Upper lobe of right lung (tissue), 1 donor: ENCODE measurements around the gene OLFML2A. TPM values are rescaled to one million over a fixed set of nuclear protein-coding genes. Genes with fewer than 3 reads are reported as not detected.

Source experiments
- ATAC-seq: fragments of 200-7000 bp; cut with Tn5 transposase; one replicate; pipeline ENCODE4 v1.9.1; 2020; ENCODE audit warnings: mild to moderate bottlenecking, moderate library complexity
- DNase-seq: peaks from one replicate; pipeline ENCODE4 v3.0.0-alpha.2; 2020
- H3K27ac ChIP-seq: fragments of 200-600 bp; one replicate; pipeline ENCODE4 v1.8.0; 2022
- H3K27me3 ChIP-seq: fragments of 200-600 bp; one replicate; pipeline ENCODE4 v1.8.0; 2022; ENCODE audit warnings: mild to moderate bottlenecking
- H3K36me3 ChIP-seq: fragments of 200-600 bp; one replicate; pipeline ENCODE4 v1.8.0; 2022
- H3K4me1 ChIP-seq: fragments of 200-600 bp; one replicate; pipeline ENCODE4 v1.8.0; 2022
- H3K4me3 ChIP-seq: fragments of 200-600 bp; one replicate; pipeline ENCODE4 v1.8.0; 2022; ENCODE audit warnings: mild to moderate bottlenecking
- H3K9me3 ChIP-seq: fragments of 200-600 bp; one replicate; pipeline ENCODE4 v1.8.0; 2022
- intact Hi-C: fragments of 100-400 bp; cut with DNase I; formaldehyde crosslinking; loops from one replicate; pipeline ENCODE4 v1.11.0; 2022
- total RNA-seq: library from RNA; stranded (reverse); fragmentation: NEBNext Ultra II Directional; extraction: Animal tissue kit (Norgen Biotek cat#: 25700); gene quantifications from one replicate; pipeline ENCODE4 v1.2.1, GENCODE V29; 2021
- TF ChIP-seq, protein P1 (sequence below): fragments of 200-600 bp; IDR thresholded peaks from one replicate; pipeline ENCODE4 v1.8.0; 2022; ENCODE audit warnings: antibody characterized with exemption
- donor health status: DM: no; HTN: yes; CAD: no; lungs with severe emphysema.

Gene OLFML2A
- total RNA-seq, 1 donor from 2014 or later: 39.5 TPM

DNA sequence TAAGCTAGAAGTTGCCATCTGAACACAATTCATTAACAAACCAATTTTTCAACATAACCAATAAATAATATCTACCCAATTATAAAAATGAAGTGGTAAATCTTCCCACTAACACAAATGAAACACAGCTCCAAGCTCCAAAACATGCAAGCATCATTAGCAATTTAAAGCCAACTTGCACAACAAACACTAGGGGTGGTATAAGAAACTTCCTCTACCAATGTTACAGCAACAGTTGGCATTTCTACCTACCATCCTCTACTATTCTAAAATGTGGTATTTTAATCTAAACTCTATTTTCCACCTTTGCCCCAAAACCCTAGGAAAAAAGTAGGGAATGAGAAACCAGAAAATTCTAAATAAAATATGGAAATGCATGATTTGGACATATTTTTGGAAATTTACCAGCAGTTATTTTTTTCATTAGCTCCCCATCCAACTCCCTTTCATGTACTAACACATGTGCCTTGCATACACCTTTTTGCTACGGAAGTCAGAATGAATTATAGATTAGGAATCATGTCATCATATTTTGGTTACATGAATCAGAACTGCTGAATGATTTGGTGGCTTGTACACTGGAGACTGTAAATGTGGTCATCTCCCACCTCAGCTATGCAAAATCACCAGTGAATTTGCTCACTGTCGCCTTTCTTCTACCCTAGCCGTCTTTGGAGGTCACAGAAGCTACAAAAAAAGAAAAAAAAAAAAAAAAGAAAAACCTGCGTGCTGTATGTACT, 9.9 kb upstream of the OLFML2A start:
- TF ChIP-seq, protein P1, sequence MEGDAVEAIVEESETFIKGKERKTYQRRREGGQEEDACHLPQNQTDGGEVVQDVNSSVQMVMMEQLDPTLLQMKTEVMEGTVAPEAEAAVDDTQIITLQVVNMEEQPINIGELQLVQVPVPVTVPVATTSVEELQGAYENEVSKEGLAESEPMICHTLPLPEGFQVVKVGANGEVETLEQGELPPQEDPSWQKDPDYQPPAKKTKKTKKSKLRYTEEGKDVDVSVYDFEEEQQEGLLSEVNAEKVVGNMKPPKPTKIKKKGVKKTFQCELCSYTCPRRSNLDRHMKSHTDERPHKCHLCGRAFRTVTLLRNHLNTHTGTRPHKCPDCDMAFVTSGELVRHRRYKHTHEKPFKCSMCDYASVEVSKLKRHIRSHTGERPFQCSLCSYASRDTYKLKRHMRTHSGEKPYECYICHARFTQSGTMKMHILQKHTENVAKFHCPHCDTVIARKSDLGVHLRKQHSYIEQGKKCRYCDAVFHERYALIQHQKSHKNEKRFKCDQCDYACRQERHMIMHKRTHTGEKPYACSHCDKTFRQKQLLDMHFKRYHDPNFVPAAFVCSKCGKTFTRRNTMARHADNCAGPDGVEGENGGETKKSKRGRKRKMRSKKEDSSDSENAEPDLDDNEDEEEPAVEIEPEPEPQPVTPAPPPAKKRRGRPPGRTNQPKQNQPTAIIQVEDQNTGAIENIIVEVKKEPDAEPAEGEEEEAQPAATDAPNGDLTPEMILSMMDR: peak; percentile 7
- H3K9me3 ChIP-seq: no peaks in the 10 kb centered on the region
- DNase-seq (no peak), ATAC-seq (no peak)
- H3K4me3 ChIP-seq: no peak overlapping the region
- peaks cover 58% of the 10 kb centered on the region for H3K27me3 ChIP-seq
- peaks cover 5% of the 10 kb centered on the region for H3K4me1 ChIP-seq
- no peak overlapping the region for H3K27ac ChIP-seq
- intact Hi-C loops: no loop called here
- H3K36me3 ChIP-seq: no peaks in the 10 kb centered on the region

- Histone ChIP-seq H3K9me3 (no peaks in the 10 kb centered on the region), H3K27me3 (peaks cover 55% of the 10 kb centered on the region), H3K27ac (no peak overlapping the region), H3K4me1 (peaks cover 5% of the 10 kb centered on the region), H3K36me3 (no peaks in the 10 kb centered on the region), H3K4me3 (no peak overlapping the region)
- TF ChIP-seq, protein P1: no peak
- no peak for ATAC-seq
- DNase-seq: no peak
- intact Hi-C loops: no loop called here
Measured at GRCh38 chr9:124767821-124768220, 9.1 kb upstream of the OLFML2A start.

DNA sequence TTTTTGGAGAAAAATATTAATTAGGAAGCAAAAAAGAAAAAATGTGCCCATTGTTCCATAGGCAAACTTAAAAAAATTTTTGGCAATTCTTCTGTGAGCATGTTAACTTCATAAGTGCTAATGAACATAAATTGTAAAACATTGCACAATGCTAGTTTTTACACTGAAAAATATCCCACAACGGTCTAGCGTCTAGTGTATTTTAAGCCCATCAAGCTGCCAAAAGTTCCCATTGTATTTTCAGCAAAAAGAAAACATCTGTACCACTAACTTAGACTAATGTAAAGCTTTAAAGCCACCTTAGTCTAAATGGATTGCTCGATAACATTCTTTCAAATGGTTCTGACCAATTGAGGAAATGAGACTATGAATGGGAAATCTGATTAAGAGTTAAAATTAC, 8.6 kb upstream of the OLFML2A start:
- no peak overlapping the region for H3K27ac ChIP-seq
- H3K36me3 ChIP-seq: no peaks in the 10 kb centered on the region
- ATAC-seq: no peak
- no peaks in the 10 kb centered on the region for H3K9me3 ChIP-seq
- H3K4me1 ChIP-seq: peaks cover 5% of the 10 kb centered on the region
- DNase-seq: no peak
- H3K27me3 ChIP-seq: peaks cover 50% of the 10 kb centered on the region
- intact Hi-C loops: no loop called here
- TF ChIP-seq, protein P1: no peak
- H3K4me3 ChIP-seq: no peak overlapping the region

DNA sequence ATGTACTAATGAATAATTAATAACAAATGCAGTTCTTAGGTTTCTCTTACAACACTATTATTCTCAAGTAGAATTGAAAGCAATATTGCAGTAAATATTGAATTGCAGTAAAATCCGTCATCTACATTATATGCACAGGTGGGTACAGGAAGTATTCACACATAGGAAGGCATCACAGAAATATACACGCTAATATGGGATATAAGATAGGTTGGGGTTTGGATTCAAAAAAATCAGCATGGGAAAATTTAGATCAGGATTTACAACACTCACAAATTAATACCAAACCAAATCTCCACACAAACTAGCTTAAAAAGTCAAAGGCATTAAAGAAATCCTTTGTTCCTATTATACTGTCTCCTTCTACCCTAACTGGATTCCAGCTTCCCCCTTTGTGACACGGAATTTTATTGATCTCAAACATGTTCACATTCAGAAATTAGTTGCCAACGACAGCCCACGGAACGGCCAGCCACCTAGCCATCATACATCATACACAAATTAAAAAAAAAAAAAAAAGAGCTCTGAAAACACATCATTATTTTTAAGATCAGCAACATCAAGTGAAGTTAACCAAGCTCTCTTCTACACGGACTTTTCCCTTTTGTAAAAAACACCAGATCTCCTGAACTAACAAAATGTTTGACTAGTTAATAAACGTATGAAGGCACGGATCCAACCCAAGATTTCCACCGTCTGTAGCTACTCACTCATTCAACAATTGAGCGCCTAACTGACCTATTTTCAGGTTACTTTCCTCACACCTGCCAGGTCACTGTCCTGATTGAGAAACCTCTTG, 8.0 kb upstream of the OLFML2A start:
- Histone ChIP-seq H3K4me3 (peak overlapping the region; percentile 84), H3K27me3 (peaks cover 48% of the 10 kb centered on the region), H3K4me1 (peaks cover 5% of the 10 kb centered on the region), H3K36me3 (no peaks in the 10 kb centered on the region), H3K9me3 (no peaks in the 10 kb centered on the region), H3K27ac (no peak overlapping the region)
- ATAC-seq (no peak), DNase-seq (no peak)
- TF ChIP-seq, protein P1: no peak
- intact Hi-C loops: no loop called here

DNA sequence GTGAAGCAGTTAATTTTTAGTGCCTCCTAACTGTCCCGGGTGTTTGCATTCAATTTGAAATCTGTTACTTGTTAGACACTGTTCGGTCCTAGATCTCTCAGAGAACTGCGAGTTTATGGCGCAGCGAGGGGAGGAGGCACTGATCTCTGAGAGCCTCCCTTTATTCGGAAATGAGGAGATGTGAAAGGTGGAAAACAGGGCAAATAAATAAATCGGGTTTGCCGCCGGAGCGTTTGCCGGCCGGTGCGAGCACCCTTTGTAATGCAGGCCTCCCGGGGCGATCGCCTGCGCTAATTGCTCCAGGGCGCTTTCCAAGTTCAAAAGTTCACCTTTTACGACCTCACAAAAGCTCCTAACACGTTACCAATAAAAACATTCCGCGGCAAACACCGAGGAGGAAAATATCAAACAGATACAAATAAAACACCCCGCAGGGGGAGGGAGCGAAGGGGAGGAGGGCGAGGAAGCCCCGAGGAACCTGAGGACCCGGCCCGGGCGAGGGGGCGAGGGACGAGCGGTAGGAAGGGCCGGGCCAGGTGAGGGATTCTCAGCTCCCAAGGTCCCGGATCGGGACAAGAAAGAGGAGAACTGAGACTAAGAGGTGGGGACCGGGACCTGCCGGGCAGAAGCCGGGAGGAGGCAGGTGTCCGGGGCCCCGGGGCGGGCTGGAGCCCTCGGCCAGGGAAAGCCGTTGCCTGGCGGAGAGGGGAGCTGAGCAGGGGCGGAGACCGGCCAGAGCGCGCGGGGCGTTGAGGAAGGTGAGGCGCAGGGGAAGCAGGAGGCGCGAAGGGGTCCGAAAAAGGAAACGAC, 7.2 kb upstream of the OLFML2A start:
- H3K4me3 ChIP-seq: peak overlapping the region; percentile 84
- no peaks in the 10 kb centered on the region for H3K36me3 ChIP-seq
- H3K27me3 ChIP-seq: peaks cover 48% of the 10 kb centered on the region
- TF ChIP-seq, protein P1: no peak
- H3K27ac ChIP-seq: peak overlapping the region; percentile 43
- H3K4me1 ChIP-seq: peaks cover 5% of the 10 kb centered on the region
- ATAC-seq (peak; percentile 5), DNase-seq (peak; percentile 78)
- intact Hi-C loops: no loop called here
- no peaks in the 10 kb centered on the region for H3K9me3 ChIP-seq
